IMR-90 (cell line): ENCODE results near the gene SKIC8. TPM values are rescaled to one million over a fixed set of nuclear protein-coding genes. Genes with fewer than 3 reads are reported as not detected.

Experiments
- ATAC-seq: fragments of 200-7000 bp; cut with Tn5 transposase; 2 replicates; pipeline ENCODE4 v1.9.1; 2020; ENCODE audit warnings: low read depth, mild to moderate bottlenecking, moderate library complexity
- BruUV-seq: library from RNA; stranded (reverse); fragments of 400-500 nt; replicated peaks from 2 replicates; lab custom pipeline; 2021; lab: Mats Ljungman, UMichigan
- CTCF ChIA-PET: fragments of 300-600 bp; formaldehyde crosslinking; extraction: SDS; loops from one replicate; lab custom pipeline; 2021; ENCODE audit warnings: antibody characterized with exemption; lab: Yijun Ruan, JAX
- POLR2A ChIA-PET: fragments of 300-600 bp; sonication (Branson Sonifier 250); formaldehyde crosslinking; loops from one replicate; lab custom pipeline; 2022; ENCODE audit warnings: antibody characterized with exemption; ENCODE audit not compliant: unreplicated experiment; lab: Charles Lee
- DNase-seq: peaks from one replicate; pipeline ENCODE4 v3.0.0; 2013
- H2AFZ ChIP-seq: replicated peaks from 2 replicates; pipeline ENCODE3; 2013; ENCODE audit warnings: low read length, mild to moderate bottlenecking; ENCODE audit not compliant: poor library complexity
- H2AK5ac ChIP-seq: 2 replicates; pipeline ENCODE4 v1.6.1; 2013; ENCODE audit warnings: low read depth, low read length, inconsistent platforms
- H2AK9ac ChIP-seq: replicated peaks from 2 replicates; pipeline ENCODE3; 2013; ENCODE audit warnings: mild to moderate bottlenecking, low read depth, low read length, moderate library complexity; ENCODE audit not compliant: poor library complexity
- H2BK120ac ChIP-seq: 2 replicates; pipeline ENCODE4 v1.6.1; 2013; ENCODE audit warnings: low read depth, low read length, inconsistent platforms
- H2BK15ac ChIP-seq: 3 replicates; pipeline ENCODE4 v1.6.1; 2013; ENCODE audit warnings: low read depth, low read length, inconsistent platforms
- H2BK20ac ChIP-seq: 2 replicates; pipeline ENCODE4 v1.6.1; 2013; ENCODE audit warnings: low read depth, mild to moderate bottlenecking, inconsistent platforms, low read length, moderate library complexity
- H2BK5ac ChIP-seq: 2 replicates; pipeline ENCODE4 v1.6.1; 2013; ENCODE audit warnings: mild to moderate bottlenecking, low read depth, low read length, inconsistent platforms; ENCODE audit not compliant: poor library complexity, severe bottlenecking
- H3K14ac ChIP-seq: replicated peaks from 2 replicates; pipeline ENCODE4 v1.6.1; 2013; ENCODE audit warnings: low read depth, low read length, inconsistent platforms
- H3K18ac ChIP-seq: 2 replicates; pipeline ENCODE4 v1.6.1; 2013; ENCODE audit warnings: low read depth, low read length, control low read depth
- H3K23ac ChIP-seq: 2 replicates; pipeline ENCODE4 v1.6.1; 2013; ENCODE audit warnings: low read depth, low read length, inconsistent platforms
- H3K27ac ChIP-seq: 2 replicates; pipeline ENCODE4 v1.5.1; 2013; ENCODE audit warnings: mild to moderate bottlenecking, control low read depth, low read length; ENCODE audit not compliant: insufficient read depth
- H3K27me3 ChIP-seq: 2 replicates; pipeline ENCODE4 v1.6.1; 2013; ENCODE audit warnings: low read length; ENCODE audit not compliant: control insufficient read depth, insufficient read depth
- H3K36me3 ChIP-seq: 2 replicates; pipeline ENCODE4 v1.6.1; 2013; ENCODE audit warnings: low read length, mixed read lengths; ENCODE audit not compliant: control insufficient read depth, insufficient read depth
- H3K4ac ChIP-seq: 2 replicates; pipeline ENCODE4 v1.6.1; 2013; ENCODE audit warnings: low read depth, low read length, inconsistent platforms
- H3K4me1 ChIP-seq: 2 replicates; pipeline ENCODE4 v1.6.1; 2013; ENCODE audit warnings: low read length, mixed read lengths; ENCODE audit not compliant: control insufficient read depth, insufficient read depth
- H3K4me2 ChIP-seq: 2 replicates; pipeline ENCODE4 v1.6.1; 2013; ENCODE audit warnings: low read depth, mild to moderate bottlenecking, control low read depth, low read length, moderate library complexity
- H3K4me3 ChIP-seq: 2 replicates; pipeline ENCODE4 v1.5.1; 2013; ENCODE audit warnings: low read depth, mild to moderate bottlenecking, control low read depth, low read length, moderate library complexity; ENCODE audit not compliant: insufficient read depth
- H3K56ac ChIP-seq: 2 replicates; pipeline ENCODE4 v1.6.1; 2013; ENCODE audit warnings: low read length, inconsistent platforms; ENCODE audit not compliant: insufficient read depth; ENCODE audit errors: extremely low read depth
- H3K79me1 ChIP-seq, 2 experiments: 2 replicates each; pipeline ENCODE4 v1.6.1; 2013; ENCODE audit warnings: low read length in 2 of 2, inconsistent platforms in 1 of 2, low read depth in 1 of 2
- H3K9ac ChIP-seq: 2 replicates; pipeline ENCODE4 v1.6.1; 2013; ENCODE audit warnings: low read depth, low read length, control low read depth
- H3K9me1 ChIP-seq: 2 replicates; pipeline ENCODE4 v1.6.1; 2013; ENCODE audit warnings: low read length, inconsistent platforms; ENCODE audit not compliant: insufficient read depth
- H3K9me3 ChIP-seq: 2 replicates; pipeline ENCODE4 v1.6.1; 2013; ENCODE audit warnings: low read length; ENCODE audit not compliant: control insufficient read depth, insufficient read depth
- H4K20me1 ChIP-seq: 2 replicates; pipeline ENCODE4 v1.6.1; 2013; ENCODE audit warnings: low read length, inconsistent platforms; ENCODE audit not compliant: insufficient read depth
- H4K5ac ChIP-seq: 2 replicates; pipeline ENCODE4 v1.6.1; 2013; ENCODE audit warnings: mild to moderate bottlenecking, low read depth, low read length, control low read depth
- H4K8ac ChIP-seq, 2 experiments: 2 replicates each; pipeline ENCODE4 v1.6.1; 2013; ENCODE audit warnings: low read depth in 2 of 2, low read length in 2 of 2, control low read depth in 1 of 2, inconsistent platforms in 1 of 2
- H4K91ac ChIP-seq: 2 replicates; pipeline ENCODE4 v1.6.1; 2013; ENCODE audit warnings: low read depth, low read length, inconsistent platforms; ENCODE audit not compliant: insufficient read depth
- BHLHE40 ChIP-seq: fragments of 150-350 bp; IDR thresholded peaks from 2 replicates; pipeline ENCODE4 v1.6.1; 2016; ENCODE audit warnings: mild to moderate bottlenecking, low read depth, low read length
- CEBPB ChIP-seq: IDR thresholded peaks from 2 replicates; pipeline ENCODE4 v1.6.1; 2012; ENCODE audit warnings: low read depth, low read length, improper control_type of control experiment
- NFE2L2 ChIP-seq: fragments of 150-350 bp; IDR thresholded peaks from 2 replicates; pipeline ENCODE4 v1.6.1; 2016; ENCODE audit warnings: low read depth, mild to moderate bottlenecking, low read length
- POLR2A ChIP-seq: IDR thresholded peaks from 2 replicates; pipeline ENCODE4 v1.6.1; 2012; ENCODE audit warnings: mild to moderate bottlenecking, low read depth, low read length
- RAD21 ChIP-seq: IDR thresholded peaks from 2 replicates; pipeline ENCODE4 v1.6.1; 2012; ENCODE audit warnings: low read length, improper control_type of control experiment
- RFX5 ChIP-seq: IDR thresholded peaks from 2 replicates; pipeline ENCODE4 v1.8.0; 2012; ENCODE audit warnings: low read depth, mild to moderate bottlenecking, low read length, moderate library complexity
- SMC3 ChIP-seq: fragments of 150-350 bp; IDR thresholded peaks from 2 replicates; pipeline ENCODE4 v1.6.1; 2016; ENCODE audit warnings: low read depth, mild to moderate bottlenecking, antibody characterized with exemption, low read length, moderate library complexity
- USF2 ChIP-seq: fragments of 150-350 bp; IDR thresholded peaks from 2 replicates; pipeline ENCODE4 v1.6.1; 2017; ENCODE audit warnings: mild to moderate bottlenecking, antibody characterized with exemption, low read length, low read depth
- WGBS, 2 experiments: methylation state at CpG; one replicate each; pipeline versions ENCODE4 v1.1.5 to v1.1.7; 2013; ENCODE audit warnings: missing lambda C conversion rate in 2 of 2; ENCODE audit not compliant: insufficient read length in 1 of 2; ENCODE audit errors: extremely low coverage in 2 of 2; 5-methylcytosine and 5-hydroxymethylcytosine counted together
- dilution Hi-C: fragments of 300-500 bp; cut with HindIII; formaldehyde crosslinking; loops from one replicate; pipeline ENCODE4 v1.14.3; 2018; ENCODE audit warnings: low sequenced_read_pairs; ENCODE audit not compliant: unreplicated experiment
- in situ Hi-C: fragments of 300-500 bp; cut with MboI; formaldehyde crosslinking; loops from 3 replicates; pipeline ENCODE4 v1.14.3; 2019; ENCODE audit warnings: low sequenced_read_pairs, inconsistent platforms, mixed read lengths
- intact Hi-C: fragments of 100-400 bp; cut with micrococcal nuclease; formaldehyde crosslinking; loops from 2 replicates; pipeline ENCODE4 v1.10.0; 2022
- polyA plus RNA-seq, 3 experiments: library from polyadenylated mRNA; depleted of rRNA; stranded (reverse); fragments of >200 nt; gene quantifications; 2 replicates each; pipeline ENCODE4 v1.2.3, GENCODE V29; 2012; ENCODE audit warnings: low replicate concordance in 1 of 3
- total RNA-seq: library from RNA; depleted of rRNA; stranded (reverse); fragments of >200 nt; gene quantifications from 2 replicates; pipeline ENCODE4 v1.2.3, GENCODE V29; 2012
- TF ChIP-seq, protein P1 (sequence below): fragments of 150-350 bp; IDR thresholded peaks from 2 replicates; pipeline ENCODE4 v1.6.1; 2016; ENCODE audit warnings: low read depth, mild to moderate bottlenecking, low read length, moderate library complexity, borderline replicate concordance

The SKIC8 gene
- total and polyA plus RNA-seq, 2 of the 4 experiments (the other 2 are of a cell fraction): 72.2 to 124 TPM

DNA sequence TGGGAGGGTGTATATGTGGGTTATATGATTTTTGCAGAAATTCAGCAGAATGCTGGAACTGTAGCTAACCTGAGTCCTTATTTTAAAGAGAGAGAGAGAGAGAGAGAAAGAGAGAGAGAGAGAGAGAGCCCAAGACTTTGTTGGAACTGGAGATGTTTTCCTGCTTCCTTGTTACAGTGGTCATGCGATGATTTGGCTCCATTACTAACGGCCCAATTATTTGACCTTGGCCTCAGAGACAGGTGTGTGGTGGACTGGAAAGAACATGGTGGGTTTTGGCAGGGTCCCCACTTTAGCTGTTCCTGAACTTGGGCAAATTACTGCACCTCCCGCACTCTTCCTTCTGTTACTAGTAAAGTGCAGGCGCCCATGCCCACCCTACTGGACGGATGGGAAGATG lies 50.3 kb downstream of the SKIC8 start:
- CTCF ChIA-PET: no interaction called here
- Histone ChIP-seq H3K36me3 (no peaks in the 10 kb centered on the region), H3K9ac (no peak overlapping the region), H3K27me3 (peaks cover 19% of the 10 kb centered on the region), H2AFZ (no peak overlapping the region), H3K9me1 (no peaks in the 10 kb centered on the region), H2BK120ac (no peak overlapping the region), H2BK20ac (no peak overlapping the region), H3K56ac (no peak overlapping the region), H3K14ac (no peak overlapping the region), H4K91ac (no peak overlapping the region), H3K4me2 (no peak overlapping the region), H4K8ac (no peak overlapping the region), H2AK9ac (no peak overlapping the region), H3K9me3 (no peaks in the 10 kb centered on the region), H4K5ac (no peak overlapping the region), H3K4me3 (no peak overlapping the region), H2BK15ac (no peak overlapping the region), H3K4ac (no peak overlapping the region), H3K18ac (no peak overlapping the region), H2AK5ac (no peak overlapping the region), H2BK5ac (no peak overlapping the region), H3K27ac (no peak overlapping the region), H3K23ac (no peak overlapping the region), H3K79me1 (no peaks in the 10 kb centered on the region), H3K4me1 (no peaks in the 10 kb centered on the region), H4K20me1 (no peaks in the 10 kb centered on the region; the same call in 1 of the 2 replicates)
- BruUV-seq: no TSS peak
- intact Hi-C loops: no loop called here
- TF ChIP-seq, protein P1, sequence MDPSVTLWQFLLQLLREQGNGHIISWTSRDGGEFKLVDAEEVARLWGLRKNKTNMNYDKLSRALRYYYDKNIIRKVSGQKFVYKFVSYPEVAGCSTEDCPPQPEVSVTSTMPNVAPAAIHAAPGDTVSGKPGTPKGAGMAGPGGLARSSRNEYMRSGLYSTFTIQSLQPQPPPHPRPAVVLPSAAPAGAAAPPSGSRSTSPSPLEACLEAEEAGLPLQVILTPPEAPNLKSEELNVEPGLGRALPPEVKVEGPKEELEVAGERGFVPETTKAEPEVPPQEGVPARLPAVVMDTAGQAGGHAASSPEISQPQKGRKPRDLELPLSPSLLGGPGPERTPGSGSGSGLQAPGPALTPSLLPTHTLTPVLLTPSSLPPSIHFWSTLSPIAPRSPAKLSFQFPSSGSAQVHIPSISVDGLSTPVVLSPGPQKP: no peak
- TF ChIP-seq POLR2A: no peak
- no peak for TF ChIP-seq USF2
- TF ChIP-seq SMC3: no peak
- TF ChIP-seq RFX5: no peak
- no peak for TF ChIP-seq RAD21
- no peak for TF ChIP-seq CEBPB
- TF ChIP-seq BHLHE40: no peak
- no peak for TF ChIP-seq NFE2L2
- POLR2A ChIA-PET: no interaction called here
- no peak for ATAC-seq
- dilution Hi-C loops: no loop called here
- no peak for DNase-seq
- no CpG with 5 or more reads among the region's 5 CpGs for WGBS, 2 experiments
- in situ Hi-C loops: no loop called here
